Activated CD4-positive, CD25-positive, alpha-beta regulatory T cell treated with anti-CD3 and anti-CD28 coated beads, Interleukin-2, amount 50 U/mL, for 72 hours (primary cell): ENCODE measurements around the gene PTPRB.

ENCODE experiments used
- DNase-seq: peaks from one replicate; pipeline ENCODE4 v3.0.0; 2021

The PTPRB gene

GRCh38 chr12:70641691-70642090, 4.5 kb upstream of the PTPRB start:
- no peak for DNase-seq

- no peak for DNase-seq
These were observed 3.7 kb upstream of the PTPRB start for GRCh38 chr12:70640901-70641300.

GRCh38 chr12:70639535-70639934, 2.3 kb upstream of the PTPRB start:
- no peak for DNase-seq

GRCh38 chr12:70638639-70639360, 1.6 kb upstream of the PTPRB start:
- DNase-seq: no peak

GRCh38 chr12:70635755-70636154, 1.5 kb downstream of the PTPRB start:
- DNase-seq: no peak

GRCh38 chr12:70628701-70629480, 8.3 kb downstream of the PTPRB start:
- DNase-seq: no peak

- DNase-seq: no peak
These were observed 9.6 kb downstream of the PTPRB start for GRCh38 chr12:70627677-70628076.

- DNase-seq: no peak
These were observed 11.0 kb downstream of the PTPRB start for GRCh38 chr12:70626180-70626579.

- no peak for DNase-seq
These were observed 17.6 kb downstream of the PTPRB start for GRCh38 chr12:70619471-70620152.

GRCh38 chr12:70618371-70618770, 18.9 kb downstream of the PTPRB start:
- no peak for DNase-seq

GRCh38 chr12:70617450-70617849, 19.8 kb downstream of the PTPRB start:
- no peak for DNase-seq

- DNase-seq: no peak
These were observed 21.9 kb downstream of the PTPRB start for GRCh38 chr12:70615174-70615866.

GRCh38 chr12:70609739-70610491, 27.3 kb downstream of the PTPRB start:
- DNase-seq: no peak

GRCh38 chr12:70609203-70609602, 28.0 kb downstream of the PTPRB start:
- no peak for DNase-seq

GRCh38 chr12:70608184-70608583, 29.0 kb downstream of the PTPRB start:
- no peak for DNase-seq

- no peak for DNase-seq
These were observed 30.1 kb downstream of the PTPRB start for GRCh38 chr12:70607107-70607506.

GRCh38 chr12:70605976-70606375, 31.3 kb downstream of the PTPRB start:
- DNase-seq: no peak

- DNase-seq: no peak
These were observed 32.6 kb downstream of the PTPRB start for GRCh38 chr12:70604662-70605061.

GRCh38 chr12:70603044-70603443, 34.2 kb downstream of the PTPRB start:
- DNase-seq: no peak

- no peak for DNase-seq
These were observed 38.6 kb downstream of the PTPRB start for GRCh38 chr12:70598467-70599193.

- DNase-seq: no peak
These were observed 44.6 kb downstream of the PTPRB start for GRCh38 chr12:70592664-70593063.
